Astrocyte of the cerebellum (primary cell): Measurements from ENCODE around the gene PPP1R18.

Source experiments
- DNase-seq: peaks from one replicate; pipeline ENCODE4 v3.0.0-alpha.2; 2011; ENCODE audit warnings: low read depth
- H3K4me3 ChIP-seq: 2 replicates; pipeline ENCODE4 v1.5.1; 2011; ENCODE audit warnings: mild to moderate bottlenecking, low read depth, low read length, moderate library complexity
- in situ Hi-C: cut with HindIII; loops from 2 replicates; pipeline ENCODE4 v1.10.0; 2017; ENCODE audit warnings: low sequenced_read_pairs
- TF ChIP-seq, protein P1 (sequence below): IDR thresholded peaks from 2 replicates; pipeline ENCODE4 v1.5.1; 2012; ENCODE audit warnings: low read length, low read depth, moderate library complexity, mild to moderate bottlenecking; ENCODE audit errors: missing control alignments

Gene PPP1R18

DNA sequence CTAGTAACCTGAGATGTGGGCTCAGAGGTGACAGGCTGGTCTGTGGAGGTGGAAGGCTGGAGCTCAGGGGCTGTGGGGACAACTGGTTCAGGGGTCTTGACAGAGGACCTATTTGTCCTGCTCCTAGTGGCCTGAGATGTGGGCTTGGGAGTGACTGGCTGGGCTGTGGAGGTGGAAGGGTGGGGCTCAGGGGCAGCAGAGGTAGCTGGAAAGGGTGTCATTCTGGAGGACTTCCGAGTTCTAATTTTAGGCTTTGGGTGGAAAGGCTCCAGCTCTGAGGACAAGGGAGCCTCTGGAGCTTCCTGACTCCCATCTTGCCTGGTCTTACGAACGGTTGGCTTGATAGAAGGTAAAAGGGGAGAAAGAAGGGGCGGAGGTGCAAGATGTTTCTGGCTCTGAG lies 19.2 kb upstream of the PPP1R18 start:
- DNase-seq, result no peak
- TF ChIP-seq, protein P1, sequence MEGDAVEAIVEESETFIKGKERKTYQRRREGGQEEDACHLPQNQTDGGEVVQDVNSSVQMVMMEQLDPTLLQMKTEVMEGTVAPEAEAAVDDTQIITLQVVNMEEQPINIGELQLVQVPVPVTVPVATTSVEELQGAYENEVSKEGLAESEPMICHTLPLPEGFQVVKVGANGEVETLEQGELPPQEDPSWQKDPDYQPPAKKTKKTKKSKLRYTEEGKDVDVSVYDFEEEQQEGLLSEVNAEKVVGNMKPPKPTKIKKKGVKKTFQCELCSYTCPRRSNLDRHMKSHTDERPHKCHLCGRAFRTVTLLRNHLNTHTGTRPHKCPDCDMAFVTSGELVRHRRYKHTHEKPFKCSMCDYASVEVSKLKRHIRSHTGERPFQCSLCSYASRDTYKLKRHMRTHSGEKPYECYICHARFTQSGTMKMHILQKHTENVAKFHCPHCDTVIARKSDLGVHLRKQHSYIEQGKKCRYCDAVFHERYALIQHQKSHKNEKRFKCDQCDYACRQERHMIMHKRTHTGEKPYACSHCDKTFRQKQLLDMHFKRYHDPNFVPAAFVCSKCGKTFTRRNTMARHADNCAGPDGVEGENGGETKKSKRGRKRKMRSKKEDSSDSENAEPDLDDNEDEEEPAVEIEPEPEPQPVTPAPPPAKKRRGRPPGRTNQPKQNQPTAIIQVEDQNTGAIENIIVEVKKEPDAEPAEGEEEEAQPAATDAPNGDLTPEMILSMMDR, result no peak
- in situ Hi-C loops, result no loop called here
- no peak overlapping the region for H3K4me3 ChIP-seq

GRCh38 chr6:30703821-30704220 lies 17.4 kb upstream of the PPP1R18 start:
- in situ Hi-C loops, result no loop called here
- H3K4me3 ChIP-seq, result no peak overlapping the region
- TF ChIP-seq, protein P1, result no peak
- no peak for DNase-seq

- in situ Hi-C loops, result no loop called here
- no peak overlapping the region for H3K4me3 ChIP-seq
- no peak for DNase-seq
- TF ChIP-seq, protein P1, result no peak
Measured at GRCh38 chr6:30703011-30703410, 16.6 kb upstream of the PPP1R18 start.

DNA sequence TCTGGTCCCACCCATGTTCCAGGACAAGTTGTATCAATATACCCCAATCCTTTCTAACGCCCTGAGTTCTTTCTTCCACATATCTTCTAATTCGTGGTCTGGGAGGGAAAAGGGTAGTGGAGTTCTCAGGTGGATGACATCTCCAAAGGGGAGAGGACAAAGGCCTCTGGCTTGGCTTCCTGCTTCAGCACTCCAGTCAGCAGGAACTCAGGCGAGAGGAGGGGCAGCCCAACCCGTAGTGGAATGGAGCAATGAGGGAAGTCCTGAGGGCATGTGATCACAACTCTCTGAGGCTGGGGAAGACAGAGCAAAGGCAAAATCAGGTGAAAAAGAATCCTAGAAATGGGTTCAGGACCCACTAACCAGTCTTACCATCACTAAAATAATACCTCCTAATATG lies 13.9 kb upstream of the PPP1R18 start:
- in situ Hi-C loops, result no loop called here
- no peak overlapping the region for H3K4me3 ChIP-seq
- DNase-seq, result no peak
- TF ChIP-seq, protein P1, result no peak

DNA sequence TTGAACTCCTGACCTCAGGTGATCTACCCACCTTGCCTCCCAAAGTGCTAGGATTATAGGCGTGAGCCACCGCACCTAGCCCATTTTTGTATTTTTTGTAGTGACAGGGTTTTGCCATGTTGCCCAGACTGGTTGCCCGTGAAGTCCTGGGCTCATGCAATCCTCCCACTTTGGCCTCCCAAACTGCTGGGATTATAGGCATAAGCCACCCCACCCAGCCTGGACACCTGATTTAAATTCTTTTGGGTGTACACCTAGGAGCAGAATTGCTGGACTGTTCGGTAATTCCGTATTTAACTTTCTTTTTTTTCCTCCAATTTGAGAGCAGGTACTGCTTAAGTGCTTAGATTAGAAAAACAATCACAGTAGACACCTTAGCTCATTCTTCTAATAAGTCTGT lies 10.0 kb upstream of the PPP1R18 start:
- DNase-seq, result no peak
- in situ Hi-C loops, result no loop called here
- H3K4me3 ChIP-seq, result no peak overlapping the region
- TF ChIP-seq, protein P1, result no peak

DNA sequence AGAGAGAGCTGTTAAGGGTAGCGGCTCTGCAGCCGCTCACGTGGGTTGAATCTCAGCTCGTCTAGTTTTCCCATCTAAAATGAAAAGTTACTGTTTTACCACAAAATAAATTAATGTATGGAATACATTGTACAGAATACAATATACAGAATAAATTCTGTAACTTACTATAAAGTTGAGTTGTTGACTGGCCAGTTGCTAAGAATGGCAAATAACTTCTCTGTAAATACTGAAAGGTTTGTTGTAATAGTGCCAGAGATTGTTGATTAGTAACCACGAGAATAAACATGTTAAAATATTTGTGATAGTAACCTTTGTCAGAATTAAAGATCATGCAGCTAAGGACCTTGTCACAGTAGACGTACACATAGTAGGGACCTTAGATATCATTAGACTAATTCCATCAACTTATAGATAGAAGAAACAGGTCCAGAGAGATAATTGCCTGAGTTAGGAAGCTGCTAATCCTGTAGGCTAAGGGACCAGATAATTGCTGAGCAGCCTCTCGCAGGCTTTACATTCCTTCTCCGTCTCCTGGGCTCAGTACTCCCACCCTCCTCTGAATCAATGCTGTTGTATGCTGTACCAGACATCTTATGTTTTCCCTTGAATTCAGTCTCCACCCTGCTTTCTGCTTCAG lies 4.9 kb upstream of the PPP1R18 start:
- TF ChIP-seq, protein P1, result no peak
- H3K4me3 ChIP-seq, result peak overlapping the region; percentile 66
- DNase-seq, result no peak
- in situ Hi-C loops, result no loop called here
